K562 (cell line): Measurements from ENCODE around the gene SIK3. TPM values are rescaled to one million over a fixed set of nuclear protein-coding genes. Genes with fewer than 3 reads are reported as not detected.

Experiments used
- ATAC-seq: fragments of 200-7000 bp; cut with Tn5 transposase; 3 replicates; pipeline ENCODE4 v1.9.1; 2020; ENCODE audit warnings: moderate library complexity
- BruUV-seq: library from RNA; stranded (reverse); fragments of 400-500 nt; replicated peaks from 2 replicates; lab custom pipeline; 2021; lab: Mats Ljungman, UMichigan
- CTCF ChIA-PET: fragments of 300-600 bp; formaldehyde crosslinking; extraction: SDS; loops from one replicate; lab custom pipeline; 2021; ENCODE audit warnings: low intra/inter-chr PET ratio; lab: Yijun Ruan, JAX
- POLR2A ChIA-PET: fragments of 300-600, 350-650 bp; sonication (Branson Sonifier 250); formaldehyde crosslinking; extraction: SDS; loops from one replicate; lab custom pipeline; 2021; ENCODE audit warnings: antibody characterized with exemption, inconsistent platforms; lab: Yijun Ruan, JAX
- DNase-seq, 4 experiments: peaks; one replicate each; pipeline versions ENCODE4 v3.0.0 to v3.0.0-alpha.2; 2011 to 2018; ENCODE audit warnings: low spot score in 3 of 4, mixed read lengths in 3 of 4; ENCODE audit errors: extremely low read depth in 1 of 4
- FAIRE-seq: peaks from 2 replicates; lab custom pipeline; 2011; peaks lifted over from hg19 to GRCh38; lab: Jason Lieb, UNC
- H2AFZ ChIP-seq: 2 replicates; pipeline ENCODE4 v1.6.0; 2011; ENCODE audit warnings: low read depth, low read length, control low read depth, inconsistent platforms
- H3K27ac ChIP-seq: fragments of 200-600 bp; 3 replicates; pipeline ENCODE4 v1.8.0; 2011; ENCODE audit warnings: low read depth, mild to moderate bottlenecking, control low read depth, inconsistent platforms, low read length, moderate library complexity, mixed read lengths; ENCODE audit errors: extremely low read depth
- H3K27me3 ChIP-seq, 2 experiments: fragments of 300-600 bp in 1 of 2; 2 replicates in 1 of 2; 3 replicates in 1 of 2; pipeline versions ENCODE4 v1.6.0 to v1.8.0; 2011; ENCODE audit warnings: inconsistent platforms in 2 of 2, low read length in 2 of 2, mild to moderate bottlenecking in 1 of 2, mixed read lengths in 1 of 2, moderate library complexity in 1 of 2; ENCODE audit not compliant: control insufficient read depth in 2 of 2, insufficient read depth in 2 of 2
- H3K36me3 ChIP-seq: fragments of 300-600 bp; 3 replicates; pipeline ENCODE4 v1.8.0; 2011; ENCODE audit warnings: mild to moderate bottlenecking, low read length, inconsistent platforms; ENCODE audit not compliant: control insufficient read depth, insufficient read depth
- H3K4me1 ChIP-seq, 2 experiments: fragments of 200-600 bp in 1 of 2; replicated peaks in 1 of 2; 2 replicates in 1 of 2; 3 replicates in 1 of 2; pipeline versions ENCODE4 v1.5.1 to v1.8.0; 2011; ENCODE audit warnings: inconsistent platforms in 2 of 2, low read length in 2 of 2, mild to moderate bottlenecking in 1 of 2, mixed read lengths in 1 of 2, moderate library complexity in 1 of 2; ENCODE audit not compliant: control insufficient read depth in 2 of 2, insufficient read depth in 2 of 2
- H3K4me2 ChIP-seq: 2 replicates; pipeline ENCODE4 v1.6.1; 2011; ENCODE audit warnings: low read length, control low read depth, inconsistent platforms, mixed read lengths; ENCODE audit not compliant: insufficient read depth
- H3K4me3 ChIP-seq: fragments of 200-600 bp; sonication (generic), shearing (Covaris generic); 2 replicates; pipeline ENCODE4 v1.5.1; 2016; ENCODE audit warnings: control low read depth, inconsistent platforms
- H3K79me2 ChIP-seq: fragments of 200-600 bp; 3 replicates; pipeline ENCODE4 v1.8.0; 2011; ENCODE audit warnings: low read length, inconsistent platforms; ENCODE audit not compliant: control insufficient read depth, insufficient read depth
- H3K9ac ChIP-seq, 2 experiments: 2 replicates each; pipeline versions ENCODE4 v1.6.0 to v1.6.1; 2011; ENCODE audit warnings: low read depth in 2 of 2, low read length in 2 of 2, control low read depth in 1 of 2, inconsistent platforms in 1 of 2, mild to moderate bottlenecking in 1 of 2, mixed read lengths in 1 of 2; ENCODE audit not compliant: insufficient read depth in 1 of 2
- H3K9me1 ChIP-seq: one replicate; pipeline ENCODE4 v1.6.0; 2011; ENCODE audit warnings: inconsistent platforms, mild to moderate bottlenecking, low read length, moderate library complexity; ENCODE audit not compliant: control insufficient read depth, insufficient read depth
- H3K9me3 ChIP-seq: replicated peaks from 2 replicates; pipeline ENCODE4 v1.5.1; 2011; ENCODE audit warnings: low read depth, low read length, inconsistent platforms; ENCODE audit not compliant: control insufficient read depth, insufficient read depth
- H4K20me1 ChIP-seq: replicated peaks from 2 replicates; pipeline ENCODE4 v1.6.1; 2011; ENCODE audit warnings: low read length, inconsistent platforms, mixed read lengths; ENCODE audit not compliant: control insufficient read depth, insufficient read depth
- ATF7 ChIP-seq: fragments of 450-650 bp; IDR thresholded peaks from 2 replicates; pipeline ENCODE4 v1.7.1; 2014; ENCODE audit warnings: mild to moderate bottlenecking, moderate library complexity
- BRD4 ChIP-seq: fragments of 200-600 bp; sonication (generic); IDR thresholded peaks from 2 replicates; pipeline ENCODE4 v1.6.1; 2017; ENCODE audit warnings: inconsistent platforms
- HDAC3 ChIP-seq: fragments of 450-650 bp; IDR thresholded peaks from 2 replicates; pipeline ENCODE4 v1.6.1; 2018; ENCODE audit warnings: borderline replicate concordance, mild to moderate bottlenecking, moderate library complexity; ENCODE audit not compliant: partially characterized antibody
- KDM1A ChIP-seq, 2 experiments: fragments of 450-650 bp; IDR thresholded peaks; 2 replicates each; pipeline ENCODE4 v1.6.1; 2016; ENCODE audit warnings: mild to moderate bottlenecking in 2 of 2
- LEF1 ChIP-seq: fragments of 450-650 bp; IDR thresholded peaks from 2 replicates; pipeline ENCODE4 v1.6.1; 2016; ENCODE audit warnings: mild to moderate bottlenecking
- NR2F6 ChIP-seq: fragments of 450-650 bp; formaldehyde crosslinking; IDR thresholded peaks from 2 replicates; pipeline ENCODE4 v1.4.0; 2020; ENCODE audit warnings: mild to moderate bottlenecking
- PPARD ChIP-seq: fragments of 250-450 bp; sonication (Bioruptor Pico); IDR thresholded peaks from 2 replicates; pipeline ENCODE4 v1.8.0; 2022; ENCODE audit warnings: inconsistent platforms, mild to moderate bottlenecking, moderate library complexity
- RAD51 ChIP-seq: fragments of 450-650 bp; IDR thresholded peaks from 2 replicates; pipeline ENCODE4 v1.7.1; 2016; ENCODE audit warnings: low read depth, mild to moderate bottlenecking, borderline replicate concordance
- SP1 ChIP-seq: sonication (generic); formaldehyde crosslinking; IDR thresholded peaks from 2 replicates; pipeline ENCODE4 v1.8.1; 2022; ENCODE audit warnings: mild to moderate bottlenecking, missing genetic modification reagents
- SRSF3 ChIP-seq: fragments of 200-400 bp; formaldehyde crosslinking; IDR thresholded peaks from 2 replicates; pipeline ENCODE4 v1.6.1; 2016; ENCODE audit warnings: mild to moderate bottlenecking, low read length, moderate library complexity; ENCODE audit not compliant: insufficient read depth
- STAT5A ChIP-seq: IDR thresholded peaks from 2 replicates; pipeline ENCODE4 v1.6.1; 2012; ENCODE audit warnings: low read length, inconsistent platforms, borderline replicate concordance
- ZNF324 ChIP-seq: fragments of 250-450 bp; sonication (Bioruptor Pico); IDR thresholded peaks from 2 replicates; pipeline ENCODE4 v1.4.0; 2020; ENCODE audit warnings: mild to moderate bottlenecking
- ZSCAN32 ChIP-seq: fragments of 450-650 bp; formaldehyde crosslinking; IDR thresholded peaks from 2 replicates; pipeline ENCODE4 v1.4.0; 2020; ENCODE audit warnings: mild to moderate bottlenecking, moderate library complexity
- WGBS: fragments of 100-300 bp; shearing (Covaris generic); methylation state at CpG from one replicate; pipeline ENCODE4 v1.1.6; 2016; ENCODE audit warnings: low coverage, mixed read lengths; ENCODE audit not compliant: insufficient coverage; ENCODE audit errors: missing lambda C conversion rate; 5-methylcytosine and 5-hydroxymethylcytosine counted together
- in situ Hi-C: fragments of 300-500 bp; cut with MboI; formaldehyde crosslinking; loops from 4 replicates; pipeline ENCODE4 v1.15.0; 2018; ENCODE audit warnings: inconsistent platforms, mixed read lengths
- intact Hi-C: fragments of 100-400 bp; cut with micrococcal nuclease; formaldehyde crosslinking; loops from 2 replicates; pipeline ENCODE4 v1.14.2; 2022
- polyA plus RNA-seq, 8 experiments: library from polyadenylated mRNA; depleted of rRNA in 4 of 8; stranded (reverse) in 5 of 8; unstranded in 3 of 8; fragments of >200 nt; fragmentation: Nextera tagmentation in 2 of 8; fragmentation: Illumina TruSeq in 1 of 8; extraction: Ambion mirVana in 2 of 8; extraction: Trizol in 1 of 8; gene quantifications; 2 replicates each; pipeline versions ENCODE4 v1.2.1 to v1.2.3, GENCODE V29; 2011 to 2014; ENCODE audit warnings: inconsistent platforms in 1 of 8, missing spikeins in 1 of 8
- total RNA-seq, 7 experiments: library from RNA; depleted of rRNA in 6 of 7; stranded (reverse); fragments of >200 nt in 6 of 7; fragmentation: Illumina TruSeq in 2 of 7; extraction: Trizol in 2 of 7; gene quantifications; 2 replicates each; pipeline versions ENCODE4 v1.2.1 to v1.2.3, GENCODE V29; 2011 to 2021; ENCODE audit warnings: low replicate concordance in 1 of 7

SIK3 gene
- total and polyA plus RNA-seq, 9 of the 15 experiments (the other 6 are each of a cell fraction or from before 2014, with no cell fraction given), result 1.6 to 21.6 (median 8.0) TPM

DNA sequence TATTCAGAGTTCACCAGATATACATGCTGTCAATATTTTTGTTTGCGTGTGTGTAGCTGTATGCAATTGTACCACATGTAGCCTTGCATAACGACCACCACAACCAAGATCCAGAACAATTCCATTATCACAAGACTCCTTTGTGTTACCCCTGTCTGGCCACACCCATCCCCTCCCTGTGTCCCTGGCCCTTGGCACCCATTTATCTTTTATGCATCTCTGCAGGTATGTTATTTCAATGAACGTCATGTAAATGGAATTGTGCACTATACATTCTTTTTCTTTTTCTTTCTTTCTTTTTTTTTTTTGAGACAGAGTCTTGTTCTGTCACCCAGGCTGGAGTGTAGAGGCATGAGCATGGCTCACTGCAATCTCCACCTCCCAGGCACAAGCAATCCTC lies 36.2 kb upstream of the SIK3 start:
- no peak overlapping the region for H3K4me2 ChIP-seq
- no peak overlapping the region for H3K4me3 ChIP-seq
- CTCF ChIA-PET, result no interaction called here
- in situ Hi-C loops (no loop called here), intact Hi-C loops (no loop called here)
- no peak for FAIRE-seq
- BruUV-seq, result no TSS peak
- H3K9ac ChIP-seq, result no peak overlapping the region
- WGBS, result 22% methylated on average over 3 of the region's 3 CpGs
- ATAC-seq, result no peak
- H3K27ac ChIP-seq, result no peak overlapping the region
- POLR2A ChIA-PET, result no interaction called here
- H3K4me1 ChIP-seq, result peaks cover 2 to 8% of the 10 kb centered on the region in 2 experiments; a peak in 2 of 5 replicates
- no peaks in the 10 kb centered on the region for H3K79me2 ChIP-seq
- TF ChIP-seq ATF7 (no peak), BRD4 (no peak), LEF1 (no peak), SP1 (CRISPR knock-in tag) (no peak), NR2F6 (CRISPR knock-in tag) (no peak), RAD51 (no peak), HDAC3 (no peak), ZNF324 (CRISPR knock-in tag) (no peak), ZSCAN32 (CRISPR knock-in tag) (no peak), PPARD (no peak), STAT5A (no peak), KDM1A (IDR thresholded peaks at IDR 0.05) (no peak), SRSF3 (no peak)
- H3K27me3 ChIP-seq, result peaks cover 0 to 2% of the 10 kb centered on the region in 2 experiments; a peak in 1 of 5 replicates
- no peaks in the 10 kb centered on the region for H3K9me1 ChIP-seq
- H3K36me3 ChIP-seq, result no peaks in the 10 kb centered on the region
- no peaks in the 10 kb centered on the region for H3K9me3 ChIP-seq
- no peak for DNase-seq
- no peaks in the 10 kb centered on the region for H4K20me1 ChIP-seq
- no peak overlapping the region for H2AFZ ChIP-seq
